ENCODE measurements around the gene KMT2A.
"Not testable (repeated sequence)": the region's sequence is repeated elsewhere in the genome, so short reads cannot be mapped to it uniquely, and the experiment has no call there.

Gene KMT2A

DNA sequence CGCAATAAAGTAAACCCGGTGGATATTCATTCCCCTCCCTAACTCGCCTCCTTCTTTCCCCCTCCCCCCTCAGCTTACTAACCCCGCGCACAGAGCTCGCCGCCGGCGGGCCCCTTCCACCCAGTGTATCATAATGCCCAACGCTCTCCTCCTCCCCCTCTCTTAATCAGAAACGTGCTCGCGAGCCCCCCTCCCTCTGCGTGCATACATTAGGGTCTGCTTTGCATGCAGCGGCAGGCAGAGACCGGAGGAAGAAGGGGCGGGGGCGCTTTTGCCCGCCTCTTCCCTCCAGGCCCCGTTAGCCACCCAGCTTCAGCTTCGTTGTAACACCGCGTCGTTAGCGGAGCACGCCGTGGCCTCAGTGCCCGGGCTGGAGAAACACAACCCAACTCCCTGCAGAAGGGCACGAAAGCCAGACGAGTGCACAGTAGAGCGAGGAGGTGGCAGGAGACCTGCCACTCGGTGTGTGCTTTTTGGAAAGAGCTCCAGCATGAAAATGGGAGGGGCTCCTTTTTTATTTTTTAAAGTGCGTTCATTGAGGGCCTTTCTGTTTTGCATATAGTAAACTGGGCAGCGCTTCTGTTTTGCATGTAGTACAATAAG is 901 bp upstream of the KMT2A start:
- DNase-seq (ENCODE audit: low read depth in 2 of 2): peak in 1 of 2 donors; percentile 26

DNA sequence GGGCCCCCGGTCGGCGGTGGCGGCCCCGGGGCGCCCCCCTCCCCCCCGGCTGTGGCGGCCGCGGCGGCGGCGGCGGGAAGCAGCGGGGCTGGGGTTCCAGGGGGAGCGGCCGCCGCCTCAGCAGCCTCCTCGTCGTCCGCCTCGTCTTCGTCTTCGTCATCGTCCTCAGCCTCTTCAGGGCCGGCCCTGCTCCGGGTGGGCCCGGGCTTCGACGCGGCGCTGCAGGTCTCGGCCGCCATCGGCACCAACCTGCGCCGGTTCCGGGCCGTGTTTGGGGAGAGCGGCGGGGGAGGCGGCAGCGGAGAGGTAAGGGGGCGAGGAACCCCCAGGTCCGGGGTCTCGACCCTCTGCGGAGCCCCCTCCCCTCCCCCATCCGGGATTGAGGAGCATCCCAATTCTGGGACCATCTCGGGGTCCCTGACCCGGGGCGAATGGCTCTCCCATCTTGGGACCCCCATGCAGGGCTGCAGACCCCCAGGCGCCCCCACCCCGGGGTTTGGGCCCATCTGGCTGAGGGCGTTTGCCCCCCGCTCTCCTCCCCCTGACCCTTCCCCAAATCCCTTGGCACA is 431 bp downstream of the KMT2A start:
- no peak for DNase-seq (ENCODE audit: low read depth in 2 of 2)

GRCh38 chr11:118437208-118438125 is 1.2 kb downstream of the KMT2A start:
- DNase-seq (ENCODE audit: low read depth in 2 of 2): peak in 1 of 2 donors; percentile 20

- peak in 1 of 2 donors; percentile 6 for DNase-seq (ENCODE audit: low read depth in 2 of 2)
Measured at GRCh38 chr11:118438314-118438931, 2.1 kb downstream of the KMT2A start.

- no peak for DNase-seq (ENCODE audit: low read depth in 2 of 2)
Measured at GRCh38 chr11:118439646-118440045, 3.4 kb downstream of the KMT2A start.

- no peak for DNase-seq (ENCODE audit: low read depth in 2 of 2)
Measured at GRCh38 chr11:118441770-118442275, 5.5 kb downstream of the KMT2A start.

- no peak for DNase-seq (ENCODE audit: low read depth in 2 of 2)
Measured at GRCh38 chr11:118442301-118442700, 6.0 kb downstream of the KMT2A start.

DNA sequence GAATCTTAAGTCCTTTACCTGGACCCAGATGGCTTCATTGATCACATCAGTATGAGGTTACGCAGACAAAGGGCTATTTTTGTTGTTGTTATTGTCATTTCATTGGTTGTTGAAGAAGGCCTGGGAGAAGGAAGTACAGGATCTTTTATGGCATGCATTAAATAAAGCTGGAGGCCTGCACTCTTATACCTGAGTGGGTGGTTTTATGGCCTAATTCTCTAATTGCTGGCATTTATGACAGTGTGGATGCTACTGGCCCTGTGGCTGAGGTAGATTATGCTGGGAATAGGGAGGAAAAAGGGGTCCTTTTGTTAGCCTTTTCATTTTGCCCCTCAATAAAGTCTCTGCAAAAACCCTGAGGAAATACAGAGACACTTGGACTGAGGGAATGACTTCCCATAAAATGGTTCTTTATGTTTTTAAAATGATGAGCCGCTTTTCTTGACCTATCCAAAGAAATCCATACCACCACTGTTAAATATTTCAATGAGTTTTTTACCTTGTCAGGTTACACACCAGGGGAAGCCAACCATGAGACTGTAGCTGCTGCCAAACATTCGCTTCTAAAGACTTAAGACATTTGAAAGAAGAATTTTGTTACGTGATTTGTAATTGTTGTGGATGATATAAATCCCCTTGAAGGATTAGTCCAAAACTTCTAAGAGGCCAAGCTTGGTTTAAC is 6.8 kb downstream of the KMT2A start:
- DNase-seq (ENCODE audit: low read depth in 2 of 2): no peak

DNA sequence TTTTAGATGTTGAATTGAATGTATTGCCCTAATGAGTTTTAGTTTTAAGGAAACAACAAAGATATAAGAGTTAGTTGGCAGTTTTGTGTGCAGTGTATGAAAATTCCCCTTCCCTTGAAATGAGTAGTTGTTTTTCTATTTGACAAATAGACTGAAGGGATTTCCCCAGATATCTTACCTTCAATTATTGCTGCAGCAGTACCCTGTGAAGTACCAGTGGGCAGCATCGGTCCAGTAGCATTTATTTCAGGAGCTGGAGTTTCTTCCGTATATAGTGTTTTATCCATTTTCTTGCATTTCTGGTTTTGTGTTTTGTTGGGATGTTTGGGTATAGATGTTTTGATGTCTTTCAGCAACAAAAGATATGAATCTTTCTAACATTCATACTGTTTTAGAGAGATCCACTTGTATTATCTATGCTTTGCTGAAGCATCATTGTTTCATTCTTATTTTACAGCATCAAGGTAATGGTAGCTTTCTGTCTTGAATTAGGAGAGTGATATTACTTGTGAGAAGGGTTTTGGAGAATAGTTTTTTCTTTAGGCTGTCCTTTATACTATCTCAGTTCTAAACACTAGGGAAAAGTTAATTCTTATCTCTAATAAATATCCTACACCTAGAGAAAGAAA is 7.4 kb downstream of the KMT2A start:
- DNase-seq (ENCODE audit: low read depth in 2 of 2): no peak

GRCh38 chr11:118447423-118447822 is 11.1 kb downstream of the KMT2A start:
- no peak for DNase-seq (ENCODE audit: low read depth in 2 of 2)

- no peak for DNase-seq (ENCODE audit: low read depth in 2 of 2)
Measured at GRCh38 chr11:118448294-118448693, 12.0 kb downstream of the KMT2A start.

DNA sequence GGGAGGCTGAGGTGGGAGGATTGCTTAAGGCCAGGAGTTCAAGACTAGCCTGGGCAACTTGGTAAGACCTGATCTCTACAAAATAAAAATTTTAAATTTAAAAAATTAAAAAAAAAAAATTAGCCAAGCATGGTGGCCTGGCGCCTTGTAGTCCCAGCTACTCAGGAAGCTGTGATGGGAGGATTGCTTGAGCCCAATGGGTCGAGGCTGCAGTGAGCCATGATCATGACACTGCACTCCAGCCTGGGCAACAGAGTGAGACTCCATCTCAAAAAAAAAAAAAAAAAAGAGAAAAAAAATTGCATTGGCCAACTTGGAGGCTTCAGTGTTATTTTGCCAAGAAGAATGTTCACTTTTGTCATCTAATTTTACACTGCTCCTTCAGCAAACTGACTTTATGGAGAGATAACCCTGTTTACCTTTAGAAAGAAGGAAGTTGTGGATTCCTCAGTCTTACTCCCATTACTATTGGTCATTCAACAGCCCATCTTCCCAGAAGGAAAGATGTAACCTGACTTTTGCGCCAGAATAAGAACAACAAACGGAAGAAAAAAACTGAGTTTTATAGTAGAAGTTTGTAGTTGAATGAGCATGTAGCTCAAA is 13.1 kb downstream of the KMT2A start:
- DNase-seq (ENCODE audit: low read depth in 2 of 2): no peak

GRCh38 chr11:118450451-118450850 is 14.2 kb downstream of the KMT2A start:
- no peak for DNase-seq (ENCODE audit: low read depth in 2 of 2)

DNA sequence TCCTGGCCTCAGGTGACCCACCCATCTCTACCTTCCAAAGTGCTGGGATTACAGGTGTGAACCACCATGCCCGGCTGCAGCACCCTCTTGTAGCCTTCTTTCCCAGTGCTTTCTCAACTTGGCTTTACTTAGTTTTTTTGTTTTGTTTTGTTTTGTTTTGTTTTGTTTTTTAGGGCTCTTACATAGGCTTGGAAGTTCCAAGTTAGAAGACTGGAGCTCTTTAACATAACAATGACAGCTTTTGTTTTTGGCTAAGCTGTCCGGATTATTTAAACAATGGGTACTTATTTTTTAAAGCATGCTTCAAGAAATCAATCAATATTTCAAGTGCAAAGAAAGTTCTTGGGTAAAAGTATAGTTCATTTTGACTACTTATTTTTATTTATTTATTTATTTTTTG is 25.9 kb downstream of the KMT2A start:
- no peak for DNase-seq (ENCODE audit: low read depth in 2 of 2)

DNA sequence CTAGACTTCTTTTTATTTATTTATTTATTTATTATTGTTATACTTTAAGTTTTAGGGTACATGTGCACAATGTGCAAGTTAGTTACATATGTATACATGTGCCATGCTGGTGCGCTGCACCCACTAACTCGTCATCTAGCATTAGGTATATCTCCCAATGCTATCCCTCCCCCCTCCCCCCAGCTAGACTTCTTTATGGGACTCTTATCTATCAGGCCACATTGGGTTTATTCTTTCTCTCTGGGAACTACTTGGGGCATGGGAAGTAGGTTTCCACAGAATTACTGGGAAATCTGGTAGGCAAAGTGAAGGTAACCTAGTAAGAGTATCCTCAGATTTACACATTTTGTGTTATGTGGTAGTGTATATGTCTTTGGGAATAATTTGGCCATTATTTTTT is 32.7 kb downstream of the KMT2A start:
- not testable (repeated sequence) for DNase-seq (ENCODE audit: low read depth in 2 of 2)

GRCh38 chr11:118471030-118471429 is 34.7 kb downstream of the KMT2A start:
- no peak for DNase-seq (ENCODE audit: low read depth in 2 of 2)

GRCh38 chr11:118473537-118473936 is 37.2 kb downstream of the KMT2A start:
- no peak for DNase-seq (ENCODE audit: low read depth in 2 of 2)

GRCh38 chr11:118476676-118477075 is 40.4 kb downstream of the KMT2A start:
- DNase-seq (ENCODE audit: low read depth in 2 of 2): no peak

- not testable (repeated sequence) for DNase-seq (ENCODE audit: low read depth in 2 of 2)
Measured at GRCh38 chr11:118481238-118481637, 44.9 kb downstream of the KMT2A start.

DNA sequence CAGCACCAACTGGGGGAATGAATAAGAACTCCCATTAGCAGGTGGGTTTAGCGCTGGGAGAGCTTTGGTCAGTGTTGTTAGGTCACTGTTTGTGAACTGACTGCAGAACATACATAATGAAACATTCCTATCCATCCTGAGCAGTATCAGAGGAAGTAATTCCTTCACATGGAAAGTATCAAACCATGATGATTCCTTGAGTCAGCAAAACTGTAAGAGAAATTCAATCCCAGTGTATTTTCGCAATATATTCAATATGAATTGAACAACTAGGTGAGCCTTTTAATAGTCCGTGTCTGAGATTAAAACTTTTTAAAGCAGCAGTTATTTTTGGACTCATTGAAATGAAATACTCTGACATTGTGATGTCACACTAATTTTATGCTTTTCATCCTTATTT is 48.1 kb downstream of the KMT2A start:
- DNase-seq (ENCODE audit: low read depth in 2 of 2): no peak

- DNase-seq (ENCODE audit: low read depth in 2 of 2): no peak
Measured at GRCh38 chr11:118485273-118485672, 49.0 kb downstream of the KMT2A start.
